Fibroblast of skin of abdomen (primary cell): ENCODE data around the gene PACS2.

Experiments used
- DNase-seq: peaks from one replicate; pipeline ENCODE4 v3.0.0-alpha.2; 2013

The PACS2 gene

DNA sequence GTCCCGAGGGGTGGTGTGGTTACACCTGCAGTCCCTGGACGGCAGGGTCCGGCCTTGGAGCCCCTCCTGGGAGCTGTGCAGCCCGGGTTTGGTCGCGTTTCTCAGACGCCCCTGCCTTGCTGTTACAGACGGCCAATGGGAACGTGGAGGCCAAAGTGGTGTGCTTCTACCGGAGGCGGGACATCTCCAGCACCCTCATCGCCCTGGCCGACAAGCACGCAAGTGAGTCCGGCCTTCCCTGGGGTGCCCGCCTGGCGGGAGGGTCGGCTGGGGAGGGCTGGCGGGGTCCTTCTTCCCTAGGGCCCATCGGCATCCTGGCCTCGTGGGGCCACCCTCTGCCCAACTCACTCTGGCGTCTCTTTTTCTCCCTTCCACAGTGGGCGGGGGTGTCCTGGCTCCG lies 130.7 kb downstream of the PACS2 start:
- no peak for DNase-seq

DNA sequence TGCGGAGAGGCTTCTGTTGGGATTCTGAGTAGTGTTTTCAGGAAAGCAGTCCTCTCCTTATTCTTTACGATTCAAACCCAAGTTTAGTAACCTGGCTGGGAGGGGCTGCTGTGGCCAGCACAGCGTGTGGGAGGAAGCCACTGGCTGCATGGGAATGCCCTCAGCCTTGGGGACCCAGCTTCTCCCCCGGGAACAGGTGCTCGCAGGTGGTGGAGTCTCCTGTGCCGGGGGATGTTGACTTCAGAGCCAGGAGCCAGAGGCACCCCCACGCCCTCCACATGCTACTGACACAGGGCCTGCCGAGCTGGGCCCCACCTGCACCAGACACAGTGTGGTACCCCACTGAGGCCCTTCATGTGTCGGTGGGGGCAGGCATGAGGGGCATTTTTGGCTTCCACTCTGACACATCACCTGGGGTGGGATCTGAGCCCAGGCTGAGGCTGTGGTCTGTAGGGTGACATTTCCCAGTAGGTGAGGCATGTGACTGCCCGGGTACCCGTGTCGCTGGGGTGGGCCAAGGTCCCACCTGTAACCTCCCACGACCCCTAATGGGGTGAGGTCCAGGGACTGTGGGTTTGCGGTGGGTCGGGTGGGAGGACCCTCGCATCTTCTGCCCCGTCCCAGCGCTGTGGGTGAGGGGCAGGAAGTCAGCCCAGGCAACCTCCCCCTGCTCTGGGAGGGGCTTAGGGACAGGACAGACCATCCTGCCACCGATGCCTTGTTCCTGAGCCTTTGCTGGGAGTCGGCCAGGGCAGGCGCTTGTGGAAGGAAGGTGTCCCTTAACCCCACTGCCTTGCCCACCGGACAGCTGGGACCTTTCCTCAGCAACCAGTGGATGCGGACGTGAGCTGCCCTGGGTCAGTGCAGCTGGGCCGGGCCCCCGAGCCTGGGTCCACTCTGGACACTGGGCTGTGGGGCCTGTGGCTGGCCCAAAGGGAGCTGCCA lies 131.6 kb downstream of the PACS2 start:
- DNase-seq, result no peak

DNA sequence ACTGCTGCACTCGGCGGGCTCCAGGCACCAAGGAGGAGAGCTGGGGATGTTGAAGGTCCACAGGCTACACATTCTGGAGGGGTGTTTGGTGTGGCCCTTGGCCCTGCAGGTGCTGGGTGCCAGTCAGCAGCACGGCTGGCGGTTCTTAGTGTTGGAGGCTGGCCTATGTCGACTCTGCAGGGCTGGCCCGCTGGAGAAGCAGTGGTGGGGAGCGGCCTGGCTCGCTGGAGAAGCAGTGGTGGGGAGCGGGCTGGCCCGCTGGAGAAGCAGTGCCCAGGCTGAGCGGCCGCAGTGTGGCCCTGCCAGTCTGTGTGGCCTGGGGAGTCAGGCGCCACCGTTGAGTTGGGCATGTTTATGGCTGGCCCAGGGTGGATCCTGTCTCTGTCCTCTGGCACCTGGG lies 132.4 kb downstream of the PACS2 start:
- no peak for DNase-seq
